Measurements from ENCODE around the gene DDRGK1. TPM values are rescaled to one million over a fixed set of nuclear protein-coding genes. Genes with fewer than 3 reads are reported as not detected.

Gene DDRGK1
- total RNA-seq, 1 experiment from 2014 or later = 72.0 TPM

GRCh38 chr20:3240776-3241363 is 36.4 kb upstream of the DDRGK1 start:
- no TSS peak for BruUV-seq (replicated peaks)
- no peak for DNase-seq (ENCODE audit: low spot score)
- Histone ChIP-seq H3K27me3 (replicated peaks; ENCODE audit: insufficient read depth, low read depth, low read length, poor library complexity) (peaks cover 44% of the 10 kb centered on the region), H3K4me1 (ENCODE audit: insufficient read depth, low read length, poor library complexity, severe bottlenecking) (peaks cover 9% of the 10 kb centered on the region), H3K36me3 (ENCODE audit: insufficient read depth, low read length, poor library complexity, severe bottlenecking) (no peaks in the 10 kb centered on the region), H3K9me3 (ENCODE audit: low read depth, low read length, poor library complexity, severe bottlenecking) (no peaks in the 10 kb centered on the region), H3K27ac (ENCODE audit: low read depth, low read length, poor library complexity, severe bottlenecking) (no peak overlapping the region), H3K4me3 (ENCODE audit: low read depth, low read length, poor library complexity, severe bottlenecking) (no peak overlapping the region)
- TF ChIP-seq, protein P1, sequence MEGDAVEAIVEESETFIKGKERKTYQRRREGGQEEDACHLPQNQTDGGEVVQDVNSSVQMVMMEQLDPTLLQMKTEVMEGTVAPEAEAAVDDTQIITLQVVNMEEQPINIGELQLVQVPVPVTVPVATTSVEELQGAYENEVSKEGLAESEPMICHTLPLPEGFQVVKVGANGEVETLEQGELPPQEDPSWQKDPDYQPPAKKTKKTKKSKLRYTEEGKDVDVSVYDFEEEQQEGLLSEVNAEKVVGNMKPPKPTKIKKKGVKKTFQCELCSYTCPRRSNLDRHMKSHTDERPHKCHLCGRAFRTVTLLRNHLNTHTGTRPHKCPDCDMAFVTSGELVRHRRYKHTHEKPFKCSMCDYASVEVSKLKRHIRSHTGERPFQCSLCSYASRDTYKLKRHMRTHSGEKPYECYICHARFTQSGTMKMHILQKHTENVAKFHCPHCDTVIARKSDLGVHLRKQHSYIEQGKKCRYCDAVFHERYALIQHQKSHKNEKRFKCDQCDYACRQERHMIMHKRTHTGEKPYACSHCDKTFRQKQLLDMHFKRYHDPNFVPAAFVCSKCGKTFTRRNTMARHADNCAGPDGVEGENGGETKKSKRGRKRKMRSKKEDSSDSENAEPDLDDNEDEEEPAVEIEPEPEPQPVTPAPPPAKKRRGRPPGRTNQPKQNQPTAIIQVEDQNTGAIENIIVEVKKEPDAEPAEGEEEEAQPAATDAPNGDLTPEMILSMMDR (conservative IDR thresholded peaks at IDR 0.05; ENCODE audit: low read depth, low read length) = no peak
- TF ChIP-seq EZH2 (IDR thresholded peaks at IDR 0.05; ENCODE audit: borderline replicate concordance, low read depth, low read length, poor library complexity, severe bottlenecking) = no peak
- CTCF ChIA-PET = no interaction called here
- intact Hi-C loops (cut with micrococcal nuclease; ENCODE audit: unreplicated experiment) = no loop called here
- POLR2A ChIA-PET (ENCODE audit: low non-redundant PET) = no interaction called here

GRCh38 chr20:3239867-3240775 is 35.6 kb upstream of the DDRGK1 start:
- Histone ChIP-seq H3K27ac (ENCODE audit: low read depth, low read length, poor library complexity, severe bottlenecking) (no peak overlapping the region), H3K9me3 (ENCODE audit: low read depth, low read length, poor library complexity, severe bottlenecking) (no peaks in the 10 kb centered on the region), H3K36me3 (ENCODE audit: insufficient read depth, low read length, poor library complexity, severe bottlenecking) (no peaks in the 10 kb centered on the region), H3K27me3 (replicated peaks; ENCODE audit: insufficient read depth, low read depth, low read length, poor library complexity) (peaks cover 44% of the 10 kb centered on the region), H3K4me1 (ENCODE audit: insufficient read depth, low read length, poor library complexity, severe bottlenecking) (peaks cover 9% of the 10 kb centered on the region), H3K4me3 (ENCODE audit: low read depth, low read length, poor library complexity, severe bottlenecking) (peak overlapping the region; percentile 48)
- no peak for DNase-seq (ENCODE audit: low spot score)
- BruUV-seq (replicated peaks) = no TSS peak
- intact Hi-C loops (cut with micrococcal nuclease; ENCODE audit: unreplicated experiment) = no loop called here
- CTCF ChIA-PET = interaction anchor here (0.6 to 0.8 kb wide), 2 partner anchors 77 to 136 kb away, joined by 3 to 8 read pairs; no protein-coding TSS in a partner anchor
- TF ChIP-seq, protein P1 (conservative IDR thresholded peaks at IDR 0.05; ENCODE audit: low read depth, low read length) = no peak
- peak; percentile 35 for TF ChIP-seq EZH2 (IDR thresholded peaks at IDR 0.05; ENCODE audit: borderline replicate concordance, low read depth, low read length, poor library complexity, severe bottlenecking)
- POLR2A ChIA-PET (ENCODE audit: low non-redundant PET) = no interaction called here

- DNase-seq (ENCODE audit: low spot score) = peak; percentile 61
- Histone ChIP-seq H3K27ac (ENCODE audit: low read depth, low read length, poor library complexity, severe bottlenecking) (no peak within 1 kb of the TSS), H3K4me1 (ENCODE audit: insufficient read depth, low read length, poor library complexity, severe bottlenecking) (peaks cover 9% of the 10 kb centered on the region), H3K9me3 (ENCODE audit: low read depth, low read length, poor library complexity, severe bottlenecking) (no peaks in the 10 kb centered on the region), H3K4me3 (ENCODE audit: low read depth, low read length, poor library complexity, severe bottlenecking) (peak within 1 kb of the TSS; percentile 48), H3K36me3 (ENCODE audit: insufficient read depth, low read length, poor library complexity, severe bottlenecking) (no peaks in the 10 kb centered on the region), H3K27me3 (replicated peaks; ENCODE audit: insufficient read depth, low read depth, low read length, poor library complexity) (peaks cover 44% of the 10 kb centered on the region)
- POLR2A ChIA-PET (ENCODE audit: low non-redundant PET) = no interaction called here
- TF ChIP-seq, protein P1 (conservative IDR thresholded peaks at IDR 0.05; ENCODE audit: low read depth, low read length) = no peak
- no peak for TF ChIP-seq EZH2 (IDR thresholded peaks at IDR 0.05; ENCODE audit: borderline replicate concordance, low read depth, low read length, poor library complexity, severe bottlenecking)
- CTCF ChIA-PET = interaction anchor here (0.6 to 0.8 kb wide), 4 partner anchors 20 to 135 kb away, joined by 3 to 8 read pairs (median 3); no protein-coding TSS in a partner anchor
- intact Hi-C loops (cut with micrococcal nuclease; ENCODE audit: unreplicated experiment) = no loop called here
- no TSS peak for BruUV-seq (replicated peaks)
Observed at GRCh38 chr20:3239026-3239866, 34.8 kb upstream of the DDRGK1 start, which contains the start of gene SLC4A11. TSS of gene SLC4A11 (minus strand) at chr20:3239190. CDS start at chr20:3239137, 53 bp downstream.
